Thyroid gland (tissue), 4 donors: Measurements from ENCODE around the gene SORL1. TPM values are rescaled to one million over a fixed set of nuclear protein-coding genes. Genes with fewer than 3 reads are reported as not detected.

Experiments
- DNase-seq, 2 donors: peaks; one replicate each; pipeline ENCODE4 v3.0.0-alpha.2; 2019
- H3K27ac ChIP-seq, 3 donors: fragments of 200-600 bp; sonication (generic); 1 replicate in 2 of 3; 2 replicates in 1 of 3; pipeline ENCODE4 v1.5.1; 2016 to 2019; ENCODE audit warnings: mild to moderate bottlenecking in 1 of 3, moderate library complexity in 1 of 3
- H3K27me3 ChIP-seq: fragments of 200-600 bp; sonication (generic); one replicate; pipeline ENCODE4 v1.5.1; 2019
- H3K36me3 ChIP-seq, 2 donors: fragments of 200-600 bp; sonication (generic); one replicate each; pipeline ENCODE4 v1.5.1; 2016 to 2019
- H3K4me1 ChIP-seq, 2 donors: fragments of 200-600 bp; sonication (generic); one replicate each; pipeline ENCODE4 v1.5.1; 2017 to 2019
- H3K4me3 ChIP-seq, 3 donors: fragments of 200-600 bp; sonication (generic); replicated peaks in 1 of 3; 1 replicate in 2 of 3; 2 replicates in 1 of 3; pipeline ENCODE4 v1.5.1; 2016; ENCODE audit warnings: mild to moderate bottlenecking in 1 of 3
- H3K9me3 ChIP-seq: fragments of 200-600 bp; sonication (generic); one replicate; pipeline ENCODE4 v1.5.1; 2017
- POLR2A ChIP-seq, 2 donors: fragments of 450-650 bp; IDR thresholded peaks; one replicate each; pipeline ENCODE4 v1.6.1; 2017; ENCODE audit warnings: antibody characterized with exemption in 2 of 2, mild to moderate bottlenecking in 2 of 2, moderate library complexity in 1 of 2
- WGBS, 2 donors: methylation state at CpG; one replicate each; pipeline ENCODE4 v1.1.5; 2017; 5-methylcytosine and 5-hydroxymethylcytosine counted together
- intact Hi-C: fragments of 100-400 bp; cut with DNase I; formaldehyde crosslinking; loops from one replicate; pipeline ENCODE4 v1.15.1; 2023
- total RNA-seq, 4 donors: library from RNA; depleted of rRNA; stranded (reverse); fragments of >200 nt; gene quantifications; one replicate each; pipeline ENCODE4 v1.2.3, GENCODE V29; 2016
- TF ChIP-seq, protein P1 (sequence below), 6 experiments: fragments of 200-600 bp in 3 of 6; fragments of 450-650 bp in 3 of 6; sonication (generic) in 3 of 6; IDR thresholded peaks; one replicate each; pipeline ENCODE4 v1.5.1; 2016 to 2019; ENCODE audit warnings: antibody characterized with exemption in 6 of 6, mild to moderate bottlenecking in 2 of 6, inconsistent platforms in 1 of 6, moderate library complexity in 1 of 6

Gene SORL1
- total RNA-seq, 4 donors from 2014 or later, result 19.6 to 73.8 (median 53.6) TPM

DNA sequence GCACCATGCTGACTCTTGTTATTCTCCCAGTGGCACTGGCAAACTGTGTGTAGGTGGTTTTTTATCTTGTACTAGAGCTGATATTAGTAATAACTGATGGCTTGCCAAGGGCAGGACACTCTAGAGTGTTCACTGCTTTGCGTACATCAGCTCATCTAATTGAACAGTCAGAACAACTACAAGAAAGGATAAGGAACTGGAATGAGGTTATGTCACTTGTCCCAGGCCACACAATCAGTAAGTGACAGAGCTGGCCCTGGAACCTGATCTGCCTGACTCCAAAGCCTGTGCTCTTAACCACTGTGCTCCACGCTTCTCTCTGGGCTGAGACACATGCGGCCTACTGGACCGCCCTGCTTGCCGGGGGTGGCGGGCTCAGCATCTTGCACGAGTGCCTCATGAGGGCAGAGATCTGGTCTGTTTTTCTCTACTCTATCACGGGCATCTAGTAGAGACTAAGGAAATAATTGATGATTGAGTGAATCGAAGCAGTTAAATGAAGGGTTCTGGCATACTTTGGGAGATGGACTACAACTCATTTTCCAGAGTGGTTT lies 156.5 kb downstream of the SORL1 start:
- peaks cover 0 to 13% of the 10 kb centered on the region in 2 donors for H3K36me3 ChIP-seq
- no peak for DNase-seq
- intact Hi-C loops, result no loop called here
- H3K9me3 ChIP-seq, result no peaks in the 10 kb centered on the region
- H3K27me3 ChIP-seq, result no peaks in the 10 kb centered on the region
- no peak for TF ChIP-seq POLR2A (IDR thresholded peaks at IDR 0.05)
- TF ChIP-seq, protein P1, sequence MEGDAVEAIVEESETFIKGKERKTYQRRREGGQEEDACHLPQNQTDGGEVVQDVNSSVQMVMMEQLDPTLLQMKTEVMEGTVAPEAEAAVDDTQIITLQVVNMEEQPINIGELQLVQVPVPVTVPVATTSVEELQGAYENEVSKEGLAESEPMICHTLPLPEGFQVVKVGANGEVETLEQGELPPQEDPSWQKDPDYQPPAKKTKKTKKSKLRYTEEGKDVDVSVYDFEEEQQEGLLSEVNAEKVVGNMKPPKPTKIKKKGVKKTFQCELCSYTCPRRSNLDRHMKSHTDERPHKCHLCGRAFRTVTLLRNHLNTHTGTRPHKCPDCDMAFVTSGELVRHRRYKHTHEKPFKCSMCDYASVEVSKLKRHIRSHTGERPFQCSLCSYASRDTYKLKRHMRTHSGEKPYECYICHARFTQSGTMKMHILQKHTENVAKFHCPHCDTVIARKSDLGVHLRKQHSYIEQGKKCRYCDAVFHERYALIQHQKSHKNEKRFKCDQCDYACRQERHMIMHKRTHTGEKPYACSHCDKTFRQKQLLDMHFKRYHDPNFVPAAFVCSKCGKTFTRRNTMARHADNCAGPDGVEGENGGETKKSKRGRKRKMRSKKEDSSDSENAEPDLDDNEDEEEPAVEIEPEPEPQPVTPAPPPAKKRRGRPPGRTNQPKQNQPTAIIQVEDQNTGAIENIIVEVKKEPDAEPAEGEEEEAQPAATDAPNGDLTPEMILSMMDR (IDR thresholded peaks at IDR 0.05), result no peak
- H3K4me3 ChIP-seq, result no peak overlapping the region
- H3K27ac ChIP-seq, result no peak overlapping the region
- WGBS, 2 donors, result 96 to 98% methylated on average over 9 of the region's 9 CpGs
- no peaks in the 10 kb centered on the region for H3K4me1 ChIP-seq

DNA sequence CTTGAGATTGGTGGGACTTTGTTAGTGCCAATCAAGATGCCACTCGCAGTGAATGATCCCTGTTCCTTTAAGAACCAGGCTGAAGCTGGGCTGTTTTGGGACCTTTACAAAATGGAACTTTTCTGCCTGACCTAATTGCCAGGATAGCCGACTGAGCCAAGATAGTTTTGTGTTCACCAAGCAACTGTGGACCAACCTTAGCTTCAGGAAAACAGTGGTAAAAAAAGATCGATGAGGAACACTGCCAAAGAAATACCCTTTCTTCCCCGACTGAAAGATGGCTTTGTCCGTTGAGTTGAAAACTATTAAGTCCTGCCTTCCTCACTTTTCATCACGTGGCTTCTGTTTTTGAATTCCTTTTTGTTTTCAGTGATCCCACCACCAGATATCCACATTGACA lies 158.6 kb downstream of the SORL1 start:
- no peak for DNase-seq
- intact Hi-C loops, result no loop called here
- Histone ChIP-seq H3K27ac (no peak overlapping the region), H3K36me3 (peaks cover 0 to 8% of the 10 kb centered on the region in 2 donors), H3K4me1 (no peaks in the 10 kb centered on the region), H3K4me3 (no peak overlapping the region), H3K9me3 (no peaks in the 10 kb centered on the region), H3K27me3 (no peaks in the 10 kb centered on the region)
- 89 to 90% methylated on average over 6 of the region's 6 CpGs for WGBS, 2 donors
- no peak for TF ChIP-seq POLR2A (IDR thresholded peaks at IDR 0.05)
- TF ChIP-seq, protein P1 (IDR thresholded peaks at IDR 0.05), result no peak

DNA sequence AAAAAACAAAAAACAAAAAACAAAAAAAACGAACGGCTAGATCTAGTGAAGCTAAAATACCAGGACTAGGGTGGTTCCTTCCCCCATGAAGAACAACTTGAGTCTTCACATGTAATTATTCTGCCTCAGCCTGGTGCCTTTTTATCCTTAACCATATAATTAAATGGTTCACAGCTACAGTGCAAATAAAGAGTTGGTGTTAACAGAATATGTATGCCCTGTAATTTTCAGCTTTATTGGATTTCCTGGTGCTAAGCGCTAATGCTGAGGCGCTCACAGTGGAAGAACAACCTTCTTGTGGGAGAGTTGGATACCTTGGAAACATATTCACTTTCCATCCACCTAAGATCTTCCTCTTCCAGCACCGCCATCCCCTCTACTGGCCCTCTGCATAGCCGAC lies 159.1 kb downstream of the SORL1 start:
- TF ChIP-seq, protein P1 (IDR thresholded peaks at IDR 0.05), result no peak
- TF ChIP-seq POLR2A (IDR thresholded peaks at IDR 0.05), result no peak
- no peaks in the 10 kb centered on the region for H3K4me1 ChIP-seq
- intact Hi-C loops, result no loop called here
- H3K36me3 ChIP-seq, result peaks cover 0 to 8% of the 10 kb centered on the region in 2 donors
- DNase-seq, result no peak
- 96 to 97% methylated on average over 6 of the region's 6 CpGs for WGBS, 2 donors
- no peaks in the 10 kb centered on the region for H3K9me3 ChIP-seq
- no peak overlapping the region for H3K27ac ChIP-seq
- no peak overlapping the region for H3K4me3 ChIP-seq
- H3K27me3 ChIP-seq, result no peaks in the 10 kb centered on the region

DNA sequence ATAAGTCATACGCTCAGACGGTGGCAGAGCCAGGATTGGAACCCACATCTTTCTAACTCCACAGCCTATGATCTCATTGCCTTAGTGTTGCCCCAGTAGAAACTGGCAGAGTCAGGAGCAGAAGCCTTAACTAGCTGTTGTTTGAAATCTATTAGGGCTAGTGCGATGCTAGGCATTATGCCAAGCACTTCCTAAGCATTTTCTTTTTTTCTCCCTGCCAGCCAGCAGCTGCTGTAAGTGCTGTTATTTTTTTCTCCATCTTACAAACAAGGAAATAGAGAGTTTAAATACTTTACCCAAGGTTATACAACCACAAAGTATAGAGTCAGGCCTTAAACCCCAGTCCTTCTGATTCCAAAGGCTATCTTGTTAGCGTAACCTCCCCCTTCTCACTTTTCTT lies 161.6 kb downstream of the SORL1 start:
- Histone ChIP-seq H3K9me3 (no peaks in the 10 kb centered on the region), H3K4me3 (no peak overlapping the region), H3K27me3 (no peaks in the 10 kb centered on the region), H3K36me3 (no peaks in the 10 kb centered on the region), H3K4me1 (no peaks in the 10 kb centered on the region), H3K27ac (no peak overlapping the region)
- TF ChIP-seq POLR2A (IDR thresholded peaks at IDR 0.05), result no peak
- TF ChIP-seq, protein P1 (IDR thresholded peaks at IDR 0.05), result no peak
- no peak for DNase-seq
- intact Hi-C loops, result no loop called here
- WGBS, 2 donors, result 81 to 86% methylated on average over 4 of the region's 4 CpGs

DNA sequence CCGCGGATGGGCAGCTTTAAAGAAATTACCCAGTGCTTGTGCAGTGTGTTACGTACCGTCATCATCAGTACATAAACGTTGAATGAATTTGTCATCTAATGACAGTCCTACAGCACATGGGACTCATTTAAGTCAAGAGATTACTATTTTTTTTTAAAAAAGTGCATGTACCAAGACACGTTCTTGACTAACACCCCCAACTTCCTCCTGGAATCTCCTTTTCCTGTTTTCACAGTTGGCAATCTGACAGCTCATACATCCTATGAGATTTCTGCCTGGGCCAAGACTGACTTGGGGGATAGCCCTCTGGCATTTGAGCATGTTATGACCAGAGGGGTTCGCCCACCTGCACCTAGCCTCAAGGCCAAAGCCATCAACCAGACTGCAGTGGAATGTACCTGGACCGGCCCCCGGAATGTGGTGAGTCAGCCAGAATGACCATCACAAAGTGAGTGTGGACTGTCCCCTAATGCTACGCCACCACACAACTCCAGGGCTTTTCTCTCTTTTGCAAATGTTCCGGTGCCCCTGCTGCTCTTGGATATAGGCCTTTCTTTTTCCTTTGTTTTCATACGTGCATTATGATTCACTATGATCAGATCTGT lies 162.6 kb downstream of the SORL1 start:
- no peak for DNase-seq
- TF ChIP-seq, protein P1 (IDR thresholded peaks at IDR 0.05), result no peak
- TF ChIP-seq POLR2A (IDR thresholded peaks at IDR 0.05), result no peak
- Histone ChIP-seq H3K9me3 (no peaks in the 10 kb centered on the region), H3K36me3 (no peaks in the 10 kb centered on the region), H3K4me1 (no peaks in the 10 kb centered on the region), H3K27me3 (no peaks in the 10 kb centered on the region), H3K27ac (no peak overlapping the region), H3K4me3 (no peak overlapping the region)
- intact Hi-C loops, result no loop called here
- 82 to 85% methylated on average over 12 of the region's 12 CpGs for WGBS, 2 donors
